Measurements from ENCODE around the gene BEAN1.

GRCh38 chr16:66495440-66495839, 68.3 kb downstream of the BEAN1 start:
- TF ChIP-seq CTCF (IDR thresholded peaks at IDR 0.05), result no peak
- TF ChIP-seq POLR2AphosphoS5 (IDR thresholded peaks at IDR 0.05), result no peak
